GM21737 (cell line): ENCODE data around the gene ZDHHC3.
"Not testable (repeated sequence)": the region's sequence is repeated elsewhere in the genome, so short reads cannot be mapped to it uniquely, and the experiment has no call there.

ENCODE experiments used
- ATAC-seq: cut with Tn5 transposase; IDR thresholded peaks from one replicate; pipeline ENCODE4 v1.9.1; 2021; ENCODE audit warnings: mild to moderate bottlenecking, moderate library complexity; ENCODE audit not compliant: unreplicated experiment

ZDHHC3 gene

DNA sequence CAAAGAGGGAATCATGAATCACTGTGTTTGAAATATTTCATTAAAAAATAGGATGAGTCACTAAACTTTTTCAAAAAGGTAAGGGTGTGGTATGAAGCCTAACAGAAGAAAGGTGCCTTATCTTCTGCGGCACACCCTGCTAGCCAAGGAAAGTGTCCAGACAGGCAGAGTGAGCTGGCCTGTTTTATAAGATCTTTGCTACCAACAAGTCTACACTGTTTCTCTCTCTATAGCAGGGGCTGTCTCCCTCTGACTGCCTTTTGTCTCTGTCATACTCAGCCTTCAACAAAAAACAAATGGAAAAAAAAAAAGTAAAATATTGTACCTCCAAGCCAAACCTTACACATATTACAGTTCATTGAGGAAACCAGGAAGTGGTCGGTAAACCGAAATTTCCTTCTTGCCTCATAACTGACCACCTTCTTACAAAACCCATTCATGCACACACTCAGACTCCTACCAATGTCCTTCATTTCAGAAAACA lies 9.1 kb downstream of the ZDHHC3 start:
- no peak for ATAC-seq

DNA sequence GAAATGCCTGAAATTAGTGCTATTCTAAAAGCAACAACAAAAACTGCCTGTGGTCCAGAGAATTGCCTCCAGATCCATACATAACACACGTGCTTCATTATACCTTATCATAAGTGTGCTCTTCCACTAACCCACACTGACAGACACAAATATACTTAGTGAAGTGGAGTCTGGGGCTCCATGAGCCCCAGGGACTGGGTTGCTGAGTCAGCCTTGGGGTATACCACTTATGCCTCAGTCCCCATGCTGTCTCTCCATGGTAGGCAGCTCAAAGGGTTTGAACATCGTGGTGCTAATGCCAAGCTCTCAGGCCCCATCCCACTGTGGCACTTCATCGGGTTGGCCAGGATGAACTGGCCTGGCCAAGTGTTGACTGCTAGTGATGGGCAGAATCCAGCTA lies 10.8 kb downstream of the ZDHHC3 start:
- no peak for ATAC-seq

DNA sequence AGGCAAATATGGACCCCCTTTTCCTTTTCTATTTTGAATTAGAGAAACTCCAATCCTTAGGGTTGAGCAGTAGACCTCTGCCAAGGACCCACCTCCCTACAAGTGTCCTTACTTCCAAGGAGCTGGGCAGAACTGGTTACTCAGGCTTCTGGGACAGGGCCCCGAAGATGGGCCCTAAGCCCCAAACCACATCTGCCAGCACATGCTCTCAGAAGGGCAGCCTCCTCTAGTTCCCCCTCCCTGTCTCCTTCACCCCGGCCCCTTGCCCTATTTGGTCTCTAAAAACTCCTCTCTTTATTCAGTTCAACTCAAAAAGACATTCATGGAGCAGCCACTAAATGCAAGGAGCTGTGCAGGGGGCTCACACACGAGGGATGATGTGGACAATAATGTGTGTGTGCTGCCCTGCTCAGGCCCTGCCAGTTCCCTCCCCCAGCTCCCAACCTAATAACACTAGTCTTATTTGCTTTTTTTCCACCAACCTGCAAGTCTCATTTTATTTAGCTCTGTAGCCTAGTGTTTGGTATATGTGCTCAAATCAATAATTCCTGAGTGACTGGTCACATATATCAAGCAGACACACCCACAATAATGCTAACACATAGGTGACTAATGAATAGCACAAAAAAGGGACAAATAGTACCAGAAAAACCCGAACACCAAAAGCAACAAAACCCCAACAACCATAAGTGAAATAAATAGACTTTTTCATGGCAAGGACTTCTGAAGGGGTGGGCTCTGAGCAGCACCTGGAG lies 12.2 kb downstream of the ZDHHC3 start:
- no peak for ATAC-seq

DNA sequence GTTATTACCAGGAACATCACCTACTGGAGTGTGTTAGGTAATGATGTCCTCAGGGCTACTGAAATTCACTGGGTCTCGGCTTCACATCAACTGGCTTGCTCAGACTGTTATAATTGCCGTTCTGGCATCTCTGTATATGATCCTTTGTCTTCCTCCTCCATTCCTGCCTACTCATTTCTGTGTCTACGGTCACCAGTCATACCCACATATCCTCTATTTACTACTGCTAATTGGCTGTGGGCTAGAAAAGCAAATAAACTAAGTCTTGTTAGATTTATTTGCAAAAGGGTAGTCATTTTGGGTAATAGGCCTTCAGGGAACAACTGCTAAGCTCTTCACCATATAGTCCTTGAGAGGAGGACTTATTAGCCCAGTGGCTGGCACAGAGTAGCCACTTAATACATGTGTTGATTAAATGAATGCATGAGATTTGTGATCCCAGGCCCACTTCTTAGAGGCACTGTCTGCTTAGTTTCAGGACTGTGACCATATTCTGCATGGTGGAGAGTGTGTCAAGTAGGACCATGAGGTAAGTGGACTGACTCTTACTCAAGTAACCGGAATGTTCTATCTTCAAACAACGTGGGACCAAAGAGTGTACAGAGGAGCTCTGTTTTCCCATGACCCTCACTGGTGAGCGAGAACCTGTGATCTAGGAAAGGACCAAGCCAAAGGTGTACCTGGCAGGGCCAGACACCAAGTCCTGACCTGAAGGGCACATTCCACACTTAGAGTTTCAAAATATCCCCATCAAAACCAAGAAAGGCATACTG lies 13.2 kb downstream of the ZDHHC3 start:
- no peak for ATAC-seq

DNA sequence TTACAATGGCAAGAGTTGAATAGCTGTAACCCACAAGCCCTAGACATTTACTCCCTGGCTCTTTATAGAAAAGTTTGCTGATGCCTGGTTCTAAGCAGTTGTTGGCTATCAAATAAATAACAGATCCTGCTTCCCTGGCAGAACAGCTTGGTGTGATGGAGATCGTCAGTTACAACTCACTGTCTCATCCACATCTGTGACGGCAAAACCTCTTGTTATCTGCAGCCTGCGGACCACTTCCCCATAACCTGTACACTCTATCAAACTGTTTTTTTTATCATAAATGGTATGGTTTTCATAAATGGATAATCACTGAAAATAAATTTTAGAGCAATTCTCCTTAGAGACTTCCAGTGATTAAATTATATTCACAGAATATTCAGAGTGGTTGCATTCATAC lies 14.1 kb downstream of the ZDHHC3 start:
- ATAC-seq: no peak

DNA sequence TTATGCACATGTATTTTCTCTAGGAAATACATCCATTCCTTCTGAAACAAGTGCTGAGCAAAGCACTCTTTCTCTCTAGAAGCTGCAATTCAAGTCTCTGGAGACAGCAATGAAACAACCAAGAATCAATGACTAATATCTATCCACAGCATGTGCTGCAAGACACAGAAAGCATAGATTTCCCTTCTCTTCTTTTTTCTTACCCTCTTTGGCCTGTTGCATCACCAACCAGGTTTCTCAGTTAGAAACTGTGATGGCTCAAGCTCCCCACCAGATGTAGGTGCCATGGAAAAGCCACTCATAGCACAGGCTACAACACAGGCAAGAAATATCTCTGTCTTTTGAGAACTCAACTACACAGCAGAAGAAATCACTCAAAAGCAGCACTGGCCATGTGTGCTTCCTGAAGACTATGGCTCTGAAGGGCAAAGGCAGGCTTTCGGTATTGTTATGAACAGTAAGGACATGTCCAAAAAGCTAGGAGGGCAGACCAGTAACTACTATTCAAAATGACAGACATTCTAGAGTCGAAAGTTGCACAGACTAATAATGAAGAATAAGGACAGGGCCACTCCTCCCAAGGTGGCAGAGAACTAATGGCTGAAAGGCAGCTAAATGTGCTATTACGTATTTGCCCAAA lies 15.5 kb downstream of the ZDHHC3 start:
- no peak for ATAC-seq

DNA sequence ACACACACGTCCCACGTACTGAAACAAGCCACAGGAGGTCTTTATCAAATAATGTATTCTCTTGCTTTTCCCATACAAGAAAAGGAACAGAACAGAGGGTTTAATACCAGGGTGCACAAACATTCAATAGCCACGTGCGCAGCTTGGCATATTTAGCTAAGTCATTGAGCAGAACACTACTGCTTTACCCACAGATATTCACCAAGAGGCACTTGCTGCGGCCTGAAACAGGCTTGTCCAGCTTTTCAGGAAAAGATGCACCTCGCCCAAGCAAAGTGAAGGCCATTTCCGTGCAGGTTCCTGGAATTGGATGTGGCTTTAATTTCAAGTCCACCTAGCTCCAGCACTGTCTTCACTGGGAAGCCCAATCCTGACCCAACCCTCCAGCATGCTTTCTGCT lies 17.6 kb downstream of the ZDHHC3 start:
- no peak for ATAC-seq

DNA sequence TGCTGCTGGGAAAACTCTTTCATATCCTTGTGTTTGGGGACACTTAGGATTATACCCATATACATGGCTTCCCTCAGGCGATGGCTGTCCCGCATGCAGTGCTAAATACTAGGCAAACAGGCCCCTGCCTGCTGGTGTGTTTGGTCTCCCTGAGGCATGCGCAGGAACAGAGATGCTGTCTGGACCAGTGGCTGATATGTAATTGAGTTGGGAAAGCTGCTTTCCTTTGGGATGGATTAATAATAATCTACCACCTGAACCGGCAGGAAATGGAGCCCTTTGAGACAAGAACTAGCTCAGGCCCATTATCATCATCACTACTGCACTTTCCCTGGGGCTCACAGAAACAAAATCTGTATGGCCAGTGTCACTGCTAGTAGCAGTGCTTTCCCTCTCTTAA lies 18.0 kb downstream of the ZDHHC3 start:
- ATAC-seq: no peak

DNA sequence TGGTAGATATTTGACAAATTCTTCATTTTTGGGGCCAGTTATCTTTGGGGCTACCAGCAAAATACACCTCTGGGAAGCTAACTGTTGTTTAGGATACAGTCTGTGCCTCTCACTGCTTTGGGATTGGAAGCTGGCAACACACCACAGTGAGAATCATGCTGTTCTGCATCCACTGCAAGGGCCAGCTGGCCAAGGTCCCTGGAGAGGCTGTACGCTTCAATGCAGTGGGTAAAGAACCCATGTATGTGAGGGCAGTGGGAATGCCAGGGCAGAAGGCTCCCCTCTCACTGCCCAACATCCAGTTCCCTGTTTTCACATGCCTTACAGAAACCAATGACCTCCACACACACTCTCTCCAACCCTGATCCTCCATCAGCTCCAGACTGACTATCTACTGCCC lies 20.1 kb downstream of the ZDHHC3 start:
- no peak for ATAC-seq

DNA sequence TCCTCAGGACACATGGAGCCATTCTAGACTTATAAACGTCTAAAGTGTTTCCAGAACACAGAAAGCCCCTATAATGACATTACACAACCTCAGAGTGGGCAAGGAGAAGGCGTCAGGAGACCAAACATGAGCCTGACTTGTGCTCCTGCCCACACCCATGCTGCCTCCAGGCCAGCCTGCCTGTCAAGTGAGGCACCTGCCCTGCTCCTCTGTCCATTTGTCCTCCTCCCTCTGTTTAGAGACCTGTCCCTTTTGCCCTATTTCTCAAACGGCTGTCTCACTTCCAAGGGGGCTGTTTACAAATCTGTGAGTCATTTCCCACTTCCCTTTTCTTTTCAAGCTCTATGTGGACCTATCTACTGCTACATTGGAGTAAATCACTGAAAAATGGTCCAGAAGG lies 21.0 kb downstream of the ZDHHC3 start:
- ATAC-seq: peak; percentile 57

DNA sequence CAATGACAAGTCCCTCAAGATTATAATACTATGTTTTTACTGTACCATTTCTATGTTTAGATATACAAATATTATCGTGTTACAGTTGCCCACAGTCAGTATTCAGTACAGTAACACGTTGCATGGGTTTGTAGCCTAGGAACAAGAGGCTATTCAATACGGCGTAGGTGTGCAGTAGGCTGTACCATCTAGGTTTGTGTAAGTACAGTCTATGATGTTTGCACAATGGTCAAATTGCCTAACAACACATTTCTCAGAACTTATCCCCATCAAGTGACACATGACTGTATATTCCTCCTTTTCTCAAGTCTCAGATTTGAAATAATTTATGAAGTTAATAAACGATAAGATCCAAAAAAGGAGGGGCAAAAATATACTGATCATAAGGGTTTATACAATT lies 21.7 kb downstream of the ZDHHC3 start:
- no peak for ATAC-seq

DNA sequence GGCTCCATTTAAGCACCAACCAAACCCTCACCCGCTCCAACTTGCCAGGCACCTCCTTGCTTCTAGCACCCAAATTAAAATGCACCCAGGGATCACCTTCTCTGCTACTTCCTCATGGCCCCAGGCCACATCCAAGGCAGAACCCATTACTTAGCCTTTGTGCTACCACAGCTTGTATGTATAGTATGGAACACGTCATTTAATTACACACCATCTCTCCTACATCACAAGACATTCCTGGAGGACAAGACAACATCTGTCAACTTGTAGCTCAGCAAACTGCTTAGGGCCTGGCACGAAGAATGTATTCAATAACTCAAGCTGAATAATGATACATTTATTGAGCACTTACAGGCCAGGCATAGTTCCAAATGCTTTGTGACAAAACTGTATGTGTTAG lies 23.3 kb downstream of the ZDHHC3 start:
- ATAC-seq: no peak

DNA sequence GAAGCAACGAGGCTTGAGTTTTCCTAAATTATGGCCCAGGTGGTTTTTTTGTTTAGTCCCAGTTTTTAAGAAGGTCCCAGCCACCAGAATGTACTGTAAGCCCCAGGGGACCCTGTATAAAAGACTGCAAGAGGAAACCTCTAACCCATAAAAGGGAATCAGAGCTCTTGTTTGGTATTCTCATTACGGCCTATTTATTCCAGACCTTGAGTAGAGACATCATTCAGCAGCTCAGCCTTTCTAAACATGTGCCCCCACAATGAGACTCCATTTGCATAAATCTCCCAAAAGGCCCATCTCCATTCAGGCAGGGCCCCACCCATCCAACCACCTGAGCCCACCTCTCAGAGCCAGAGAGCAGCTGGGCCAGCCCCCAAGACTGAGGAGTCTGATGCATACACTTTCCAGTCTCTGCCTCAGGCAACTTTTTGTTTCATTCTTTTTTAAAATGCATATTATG lies 25.7 kb downstream of the ZDHHC3 start:
- no peak for ATAC-seq

DNA sequence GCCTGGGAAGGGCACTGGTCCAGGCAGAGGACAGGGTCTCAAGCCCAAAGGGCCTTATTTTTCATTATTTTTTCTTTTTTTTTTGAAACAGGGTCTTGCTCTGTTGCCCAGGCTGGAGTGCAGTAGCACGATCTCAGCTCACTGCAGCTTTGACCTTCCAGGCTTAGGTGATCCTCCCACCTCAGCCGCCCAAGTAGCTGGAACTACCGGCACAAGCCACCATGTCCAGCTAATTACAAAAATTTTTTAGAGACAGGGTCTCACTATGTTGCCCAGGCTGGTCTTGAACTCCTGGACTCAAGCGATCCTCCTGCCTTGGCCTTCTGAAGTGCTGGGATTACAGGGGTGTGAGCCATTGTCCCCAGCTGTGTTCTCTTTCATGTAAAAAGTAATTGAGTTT lies 26.2 kb downstream of the ZDHHC3 start:
- not testable (repeated sequence) for ATAC-seq

DNA sequence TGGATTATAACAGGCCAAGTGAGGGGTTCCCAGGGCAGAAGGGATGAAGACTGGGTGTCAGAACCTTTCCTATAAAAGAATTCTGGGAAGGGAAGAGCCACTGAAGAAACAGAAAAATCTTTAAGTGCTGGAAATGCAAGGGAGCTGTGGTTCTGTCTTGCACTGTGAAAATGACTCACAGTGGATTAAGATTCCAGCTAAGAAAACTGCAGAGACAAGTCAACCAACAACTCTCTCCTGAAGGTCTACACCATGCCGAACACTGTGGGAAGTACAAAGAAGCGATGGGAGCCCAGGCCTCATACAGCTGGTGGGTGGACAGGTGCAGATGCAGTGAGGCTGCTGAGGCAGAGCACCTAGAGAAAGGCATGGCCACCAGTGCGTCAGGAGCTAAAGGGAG lies 27.7 kb downstream of the ZDHHC3 start:
- no peak for ATAC-seq

DNA sequence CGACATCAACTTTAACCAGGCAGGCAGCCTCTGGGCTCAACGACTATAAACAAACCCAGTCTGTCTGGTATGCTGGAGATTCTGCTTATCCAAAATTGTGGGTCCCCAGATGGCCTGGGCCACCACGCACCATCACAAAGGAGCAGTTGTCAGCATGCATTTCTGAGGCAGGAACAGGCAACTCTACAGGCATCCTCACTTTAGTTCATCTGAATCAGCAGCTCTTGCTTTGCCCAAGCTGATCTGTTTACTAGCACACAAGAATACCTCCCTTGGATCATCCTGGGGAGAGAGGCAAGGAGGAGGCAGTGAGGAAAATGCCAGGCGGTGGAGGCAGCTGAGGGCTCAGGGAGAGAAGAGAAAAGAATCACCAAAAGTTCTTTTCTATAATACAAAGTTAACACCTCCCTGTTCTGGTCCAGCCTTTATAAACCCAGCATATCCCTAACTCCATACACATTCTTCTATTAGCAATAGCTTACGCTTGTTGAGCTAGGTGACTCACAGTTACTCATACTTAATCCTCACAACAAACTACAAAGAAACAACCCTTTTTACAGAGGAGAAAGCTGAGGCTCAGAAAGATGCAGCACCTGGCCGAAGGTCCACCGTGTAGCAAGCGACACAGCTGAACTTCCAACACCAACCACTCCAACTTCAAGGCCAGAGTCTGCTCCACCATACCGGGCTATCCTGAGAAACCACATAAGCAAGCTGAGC lies 33.6 kb downstream of the ZDHHC3 start:
- no peak for ATAC-seq

DNA sequence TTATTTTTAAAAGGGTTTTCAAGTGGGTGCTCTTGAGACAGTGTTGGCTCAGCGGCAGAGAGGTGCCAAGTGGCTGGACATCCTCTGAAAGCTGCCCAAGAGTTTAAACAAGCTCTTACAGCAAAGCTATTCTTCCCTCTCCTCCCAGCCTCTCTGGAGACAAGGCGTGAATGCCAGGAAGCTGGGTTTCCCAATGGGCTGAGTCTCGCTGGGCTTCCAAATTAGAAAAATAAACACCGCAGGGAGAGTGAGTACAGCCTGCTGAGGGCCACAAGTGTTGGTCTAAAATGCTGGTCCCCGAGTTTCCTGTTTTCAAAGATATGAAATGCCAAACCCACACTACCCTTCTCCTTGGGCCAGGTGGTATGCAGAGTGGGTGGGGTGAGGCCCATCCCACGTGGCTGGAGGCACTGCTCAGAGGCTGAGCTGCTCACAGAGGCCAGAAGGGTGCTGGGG lies 36.4 kb downstream of the ZDHHC3 start:
- no peak for ATAC-seq

DNA sequence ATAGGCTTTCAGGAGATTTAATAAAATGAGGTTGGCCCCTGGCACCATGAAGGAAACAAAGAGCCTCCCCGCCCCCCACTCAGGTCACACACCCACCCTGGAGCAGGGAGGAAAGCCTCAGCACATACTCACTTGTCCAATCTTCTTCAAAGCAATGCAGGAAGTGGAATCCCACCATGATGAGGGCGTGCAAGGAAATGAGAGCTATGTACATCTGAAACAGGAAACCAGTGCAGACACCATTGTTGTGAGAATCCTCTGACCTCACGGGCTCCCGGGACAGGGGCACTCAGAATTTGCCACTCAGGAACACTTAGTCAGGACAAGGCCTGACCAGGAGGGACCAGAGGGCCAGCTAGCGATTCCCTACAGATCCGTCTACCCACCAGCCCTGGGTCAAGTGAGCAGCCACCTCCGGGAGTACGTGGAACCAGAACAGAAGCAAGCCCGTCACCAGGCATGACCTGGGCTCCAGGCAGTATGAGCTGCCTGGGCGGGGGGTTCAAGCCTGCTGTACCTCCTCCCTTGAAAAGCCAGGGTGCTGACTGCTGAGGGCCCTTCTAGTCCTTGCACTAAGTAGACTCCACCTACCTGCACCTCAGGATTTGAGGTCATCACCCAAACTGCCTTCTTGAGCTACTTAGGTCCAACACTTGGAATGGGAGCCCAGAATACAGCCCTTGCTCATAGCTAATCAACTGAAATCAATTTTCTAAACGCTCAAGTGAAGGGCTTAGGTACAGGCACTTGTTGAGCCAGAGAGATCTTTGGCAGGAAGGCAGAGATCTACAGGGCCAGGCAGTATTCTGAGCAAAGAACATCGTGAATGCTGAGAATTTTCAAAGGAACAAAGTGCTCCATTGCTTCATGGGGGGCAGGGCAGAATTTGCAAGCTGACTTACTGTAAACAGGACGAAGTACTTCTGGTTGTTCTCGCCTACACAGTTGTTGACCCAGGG lies 42.7 kb downstream of the ZDHHC3 start:
- no peak for ATAC-seq

DNA sequence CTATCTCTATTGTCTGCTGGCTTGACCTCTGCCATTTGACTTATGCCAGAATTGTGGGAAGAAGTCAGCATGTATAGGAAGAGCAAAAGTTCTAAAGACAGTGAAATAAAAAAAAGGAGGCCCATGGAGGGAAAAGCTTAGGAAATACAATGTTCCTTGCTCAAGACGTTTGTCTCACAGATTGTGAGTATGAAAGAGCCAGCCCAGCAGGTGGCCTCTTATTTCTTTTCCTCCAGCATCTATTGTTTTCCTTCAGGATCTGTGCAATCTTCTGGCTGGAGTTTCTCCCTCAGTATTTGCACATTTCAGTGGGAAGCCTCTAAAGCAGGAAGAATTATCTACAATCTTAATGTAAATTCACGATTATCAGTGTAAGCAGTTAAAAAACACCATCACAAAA lies 43.7 kb downstream of the ZDHHC3 start:
- ATAC-seq: no peak

DNA sequence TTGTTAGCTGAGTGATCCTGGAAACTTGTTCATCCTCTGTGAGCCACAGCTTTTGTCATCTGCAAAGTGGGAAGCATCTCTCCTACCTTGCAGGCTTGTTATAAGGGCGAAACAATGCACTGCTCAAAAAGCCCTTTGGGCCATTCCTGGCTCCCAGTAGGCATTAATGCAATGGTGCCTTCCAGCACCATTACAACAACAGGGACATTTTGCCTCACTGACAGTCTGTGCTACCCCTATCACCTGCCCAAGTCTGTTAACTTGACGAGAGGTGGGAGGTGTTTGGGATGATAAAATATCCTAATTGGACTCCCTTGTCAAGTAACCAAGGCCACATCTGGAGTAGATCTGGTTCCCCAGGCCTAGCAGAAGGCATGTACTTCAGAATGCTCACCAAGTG lies 44.2 kb downstream of the ZDHHC3 start:
- ATAC-seq: no peak
